ENCODE results near the gene CARM1.

DNA sequence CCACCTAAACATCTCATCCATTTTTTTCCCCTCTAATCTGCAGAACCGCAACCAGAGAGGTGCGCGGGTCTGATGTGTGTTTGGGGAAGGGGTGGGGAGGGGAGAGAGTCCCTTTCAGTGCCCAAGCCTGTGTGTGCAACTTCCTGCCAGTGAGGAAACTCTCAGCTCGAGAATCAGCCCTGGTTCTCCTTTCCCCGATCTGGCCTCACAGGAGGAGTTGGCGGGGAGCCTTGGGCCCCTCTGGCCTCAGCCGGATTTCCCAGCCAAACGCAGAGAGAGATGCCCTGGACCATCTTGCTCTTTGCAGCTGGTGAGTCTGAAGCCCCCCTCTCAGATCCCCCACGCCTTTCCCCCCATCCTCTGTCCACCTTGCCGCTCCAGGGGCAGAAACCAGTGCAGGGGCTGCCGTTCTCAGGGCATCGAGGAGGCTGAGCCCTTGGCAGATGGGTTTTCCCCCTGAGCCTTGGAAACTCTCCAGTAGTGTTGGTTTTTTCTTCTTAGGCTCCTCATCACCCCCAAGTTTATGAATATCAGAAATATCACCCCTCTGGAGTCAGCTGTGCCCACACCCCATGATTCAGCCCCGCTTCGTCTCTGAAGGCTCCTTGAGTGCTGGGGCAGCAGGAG is 23.0 kb upstream of the CARM1 start, which contains the start of gene C19orf38:
- TF ChIP-seq, protein P1, sequence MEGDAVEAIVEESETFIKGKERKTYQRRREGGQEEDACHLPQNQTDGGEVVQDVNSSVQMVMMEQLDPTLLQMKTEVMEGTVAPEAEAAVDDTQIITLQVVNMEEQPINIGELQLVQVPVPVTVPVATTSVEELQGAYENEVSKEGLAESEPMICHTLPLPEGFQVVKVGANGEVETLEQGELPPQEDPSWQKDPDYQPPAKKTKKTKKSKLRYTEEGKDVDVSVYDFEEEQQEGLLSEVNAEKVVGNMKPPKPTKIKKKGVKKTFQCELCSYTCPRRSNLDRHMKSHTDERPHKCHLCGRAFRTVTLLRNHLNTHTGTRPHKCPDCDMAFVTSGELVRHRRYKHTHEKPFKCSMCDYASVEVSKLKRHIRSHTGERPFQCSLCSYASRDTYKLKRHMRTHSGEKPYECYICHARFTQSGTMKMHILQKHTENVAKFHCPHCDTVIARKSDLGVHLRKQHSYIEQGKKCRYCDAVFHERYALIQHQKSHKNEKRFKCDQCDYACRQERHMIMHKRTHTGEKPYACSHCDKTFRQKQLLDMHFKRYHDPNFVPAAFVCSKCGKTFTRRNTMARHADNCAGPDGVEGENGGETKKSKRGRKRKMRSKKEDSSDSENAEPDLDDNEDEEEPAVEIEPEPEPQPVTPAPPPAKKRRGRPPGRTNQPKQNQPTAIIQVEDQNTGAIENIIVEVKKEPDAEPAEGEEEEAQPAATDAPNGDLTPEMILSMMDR (IDR thresholded peaks at IDR 0.05) = no peak
- no peak for TF ChIP-seq POLR2A (IDR thresholded peaks at IDR 0.05)

Measured in stomach (tissue), 4 donors.